Measurements from ENCODE around the gene RBMS1.

The RBMS1 gene

GRCh38 chr2:160303527-160303926 is 190.1 kb downstream of the RBMS1 start:
- DNase-seq (ENCODE audit: low spot score), result no peak

- no peak for DNase-seq (ENCODE audit: low spot score)
These were observed 190.5 kb downstream of the RBMS1 start for GRCh38 chr2:160303076-160303475.

- DNase-seq (ENCODE audit: low spot score), result no peak
These were observed 192.2 kb downstream of the RBMS1 start for GRCh38 chr2:160301420-160301819.

- DNase-seq (ENCODE audit: low spot score), result no peak
These were observed 193.4 kb downstream of the RBMS1 start for GRCh38 chr2:160300203-160300602.

GRCh38 chr2:160299540-160299939 is 194.1 kb downstream of the RBMS1 start:
- DNase-seq (ENCODE audit: low spot score), result no peak

- DNase-seq (ENCODE audit: low spot score), result no peak
These were observed 194.6 kb downstream of the RBMS1 start for GRCh38 chr2:160298960-160299359.

GRCh38 chr2:160295519-160296207 is 197.9 kb downstream of the RBMS1 start:
- DNase-seq (ENCODE audit: low spot score), result no peak

- no peak for DNase-seq (ENCODE audit: low spot score)
These were observed 198.7 kb downstream of the RBMS1 start for GRCh38 chr2:160294889-160295288.

- no peak for DNase-seq (ENCODE audit: low spot score)
These were observed 199.2 kb downstream of the RBMS1 start for GRCh38 chr2:160294339-160294803.

- no peak for DNase-seq (ENCODE audit: low spot score)
These were observed 200.1 kb downstream of the RBMS1 start for GRCh38 chr2:160293391-160294091.

GRCh38 chr2:160292225-160292624 is 201.4 kb downstream of the RBMS1 start:
- DNase-seq (ENCODE audit: low spot score), result peak; percentile 7

GRCh38 chr2:160291382-160291781 is 202.2 kb downstream of the RBMS1 start:
- DNase-seq (ENCODE audit: low spot score), result no peak

- DNase-seq (ENCODE audit: low spot score), result no peak
These were observed 203.0 kb downstream of the RBMS1 start for GRCh38 chr2:160290598-160290997.

GRCh38 chr2:160289831-160290230 is 203.8 kb downstream of the RBMS1 start:
- DNase-seq (ENCODE audit: low spot score), result no peak

- DNase-seq (ENCODE audit: low spot score), result no peak
These were observed 204.5 kb downstream of the RBMS1 start for GRCh38 chr2:160289126-160289525.

- no peak for DNase-seq (ENCODE audit: low spot score)
These were observed 205.3 kb downstream of the RBMS1 start for GRCh38 chr2:160288324-160288723.

- peak; percentile 14 for DNase-seq (ENCODE audit: low spot score)
These were observed 206.1 kb downstream of the RBMS1 start for GRCh38 chr2:160287476-160287875.

GRCh38 chr2:160286551-160286950 is 207.1 kb downstream of the RBMS1 start:
- no peak for DNase-seq (ENCODE audit: low spot score)

GRCh38 chr2:160283675-160284074 is 209.9 kb downstream of the RBMS1 start:
- no peak for DNase-seq (ENCODE audit: low spot score)

- no peak for DNase-seq (ENCODE audit: low spot score)
These were observed 211.5 kb downstream of the RBMS1 start for GRCh38 chr2:160282063-160282580.

- DNase-seq (ENCODE audit: low spot score), result no peak
These were observed 212.4 kb downstream of the RBMS1 start for GRCh38 chr2:160281213-160281612.

GRCh38 chr2:160279813-160280465 is 213.7 kb downstream of the RBMS1 start:
- DNase-seq (ENCODE audit: low spot score), result no peak

GRCh38 chr2:160278879-160279177 is 214.8 kb downstream of the RBMS1 start:
- no peak for DNase-seq (ENCODE audit: low spot score)

Measured in NAMALWA (cell line).